ENCODE measurements around the gene CAMTA2.
"Not testable (repeated sequence)": the region's sequence is repeated elsewhere in the genome, so short reads cannot be mapped to it uniquely, and the experiment has no call there.

The CAMTA2 gene

DNA sequence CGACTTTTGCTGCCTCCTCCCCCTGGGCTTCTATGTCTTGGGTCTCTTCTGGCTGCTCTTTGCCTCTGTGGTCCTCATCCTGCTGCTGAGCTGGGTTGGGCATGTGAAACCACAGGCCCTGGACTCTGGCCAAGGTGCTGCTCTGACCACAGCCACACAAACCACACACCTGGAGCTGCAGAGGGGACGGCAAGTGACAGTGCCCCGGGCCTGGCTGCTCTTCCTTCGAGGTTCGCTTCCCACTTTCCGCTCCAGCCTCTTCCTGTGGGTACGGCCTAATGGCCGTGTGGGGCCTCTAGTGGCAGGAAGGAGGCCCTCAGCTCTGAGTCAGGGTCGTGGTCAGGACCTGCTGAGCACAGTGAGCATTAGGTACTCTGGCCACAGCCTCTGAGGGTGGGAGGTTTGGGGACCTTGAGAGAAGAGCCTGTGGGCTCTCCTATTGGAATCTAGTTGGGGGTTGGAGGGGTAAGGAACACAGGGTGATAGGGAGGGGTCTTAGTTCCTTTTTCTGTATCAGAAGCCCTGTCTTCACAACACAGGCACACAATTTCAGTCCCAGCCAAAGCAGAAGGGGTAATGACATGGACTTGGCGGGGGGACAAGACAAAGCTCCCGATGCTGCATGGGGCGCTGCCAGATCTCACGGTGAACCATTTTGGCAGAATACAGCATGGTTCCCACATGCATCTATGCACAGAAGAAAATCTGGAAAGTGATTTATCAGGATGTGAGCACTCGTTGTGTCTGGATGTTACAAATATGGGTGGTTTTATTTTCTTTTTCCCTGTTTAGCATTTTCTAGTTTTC is 53.1 kb downstream of the CAMTA2 start:
- DNase-seq (ENCODE audit: low read depth in 2 of 2): no peak

DNA sequence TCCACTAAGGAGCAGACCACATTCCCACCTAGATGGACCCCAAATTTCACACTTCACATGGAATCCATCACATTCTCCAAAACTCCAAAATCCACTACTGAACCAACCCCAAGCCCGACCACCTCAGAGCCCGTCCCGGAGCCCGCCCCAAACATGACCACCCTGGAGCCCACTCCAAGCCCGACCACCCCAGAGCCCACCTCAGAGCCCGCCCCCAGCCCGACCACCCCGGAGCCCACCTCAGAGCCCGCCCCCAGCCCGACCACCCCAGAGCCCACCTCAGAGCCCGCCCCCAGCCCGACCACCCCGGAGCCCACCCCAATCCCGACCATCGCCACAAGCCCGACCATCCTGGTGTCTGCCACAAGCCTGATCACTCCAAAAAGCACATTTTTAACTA is 53.8 kb downstream of the CAMTA2 start:
- no peak for DNase-seq (ENCODE audit: low read depth in 2 of 2)

DNA sequence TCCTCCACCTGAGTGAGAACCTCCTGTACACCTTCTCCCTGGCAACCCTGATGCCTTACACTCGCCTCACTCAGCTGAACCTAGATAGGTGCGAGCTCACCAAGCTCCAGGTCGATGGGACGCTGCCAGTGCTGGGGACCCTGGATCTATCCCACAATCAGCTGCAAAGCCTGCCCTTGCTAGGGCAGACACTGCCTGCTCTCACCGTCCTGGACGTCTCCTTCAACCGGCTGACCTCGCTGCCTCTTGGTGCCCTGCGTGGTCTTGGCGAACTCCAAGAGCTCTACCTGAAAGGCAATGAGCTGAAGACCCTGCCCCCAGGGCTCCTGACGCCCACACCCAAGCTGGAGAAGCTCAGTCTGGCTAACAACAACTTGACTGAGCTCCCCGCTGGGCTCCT is 54.7 kb downstream of the CAMTA2 start:
- DNase-seq (ENCODE audit: low read depth in 2 of 2): no peak

DNA sequence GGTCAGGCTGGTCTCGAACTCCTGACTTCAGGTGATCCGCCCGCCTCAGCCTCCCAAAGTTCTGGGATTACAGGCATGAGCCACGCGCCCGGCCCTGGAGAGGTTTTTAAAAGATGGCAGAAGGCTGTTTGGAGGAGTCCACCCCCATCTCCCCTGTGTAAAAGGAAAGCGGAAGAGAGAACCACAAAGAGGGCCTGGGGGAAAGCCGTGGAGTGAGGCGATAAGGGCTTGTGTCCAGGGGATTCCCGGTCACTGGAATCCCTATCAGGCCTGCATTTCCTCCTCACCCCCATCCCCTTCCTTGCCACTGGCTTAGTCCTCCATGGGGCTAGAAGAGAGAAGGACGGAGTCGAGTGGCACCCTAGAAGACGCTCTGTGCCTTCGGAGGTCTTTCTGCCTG is 55.5 kb downstream of the CAMTA2 start, which contains the start of gene GP1BA:
Gene GP1BA (plus strand): TSS at position 315 of the 400 bp plus-strand sequence. CDS start 328 bp downstream, outside the sequence.
- DNase-seq (ENCODE audit: low read depth in 2 of 2): no peak

DNA sequence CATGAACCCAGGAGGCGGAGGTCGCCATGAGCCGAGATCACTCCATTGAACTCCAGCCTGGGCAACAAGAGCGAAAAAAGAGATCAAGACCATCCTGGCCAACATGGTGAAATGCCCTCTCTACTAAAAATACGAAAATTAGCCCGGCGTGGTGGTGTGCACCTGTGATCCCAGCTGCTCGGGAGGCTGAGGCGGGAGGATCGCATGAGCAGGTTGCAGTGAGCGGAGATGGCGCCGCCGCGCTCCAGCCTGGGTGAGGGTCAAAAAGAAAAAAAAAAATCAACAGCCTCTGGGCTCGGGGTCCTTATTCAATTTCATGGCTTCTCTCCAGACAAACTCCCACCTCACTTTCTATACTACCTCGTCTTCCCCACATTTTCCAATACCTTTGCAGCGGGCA is 58.6 kb downstream of the CAMTA2 start:
- no peak for DNase-seq (ENCODE audit: low read depth in 2 of 2)

DNA sequence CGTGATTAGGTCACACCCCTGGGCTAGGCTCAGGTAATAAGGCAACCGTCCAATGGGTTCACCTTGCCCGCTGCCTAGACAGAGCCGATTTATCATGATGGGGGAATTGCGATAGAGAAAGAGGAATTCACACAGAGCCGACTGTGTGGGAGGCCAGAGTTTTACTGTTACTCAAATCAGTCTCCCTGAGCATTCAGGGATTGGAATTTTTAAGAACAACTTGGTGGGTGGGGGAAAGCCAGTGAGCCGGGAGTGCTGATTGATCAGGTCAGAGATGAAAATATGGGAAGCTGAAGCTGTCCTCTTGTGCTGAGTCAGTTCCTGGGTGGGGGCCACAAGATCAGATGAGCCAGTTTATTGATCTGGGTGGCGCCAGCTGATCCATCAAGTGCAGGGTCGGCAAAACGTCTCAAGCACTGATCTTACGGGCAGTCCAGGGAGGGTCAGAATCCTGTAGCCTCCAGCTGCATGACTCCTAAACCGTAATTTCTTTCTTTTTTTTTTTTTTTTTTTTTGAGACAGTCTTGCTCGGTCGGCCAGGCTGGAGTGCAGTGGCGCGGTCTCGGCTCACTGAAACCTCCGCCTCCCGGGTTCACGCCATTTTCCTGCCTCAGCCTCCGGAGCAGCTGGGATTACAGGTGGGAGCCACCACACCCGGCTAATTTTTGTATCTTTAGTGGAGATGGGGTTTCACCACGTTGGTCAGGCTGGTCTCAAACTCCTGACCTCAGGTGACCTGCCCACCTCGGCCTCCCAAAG is 60.7 kb downstream of the CAMTA2 start:
- DNase-seq (ENCODE audit: low read depth in 2 of 2): not testable (repeated sequence)

DNA sequence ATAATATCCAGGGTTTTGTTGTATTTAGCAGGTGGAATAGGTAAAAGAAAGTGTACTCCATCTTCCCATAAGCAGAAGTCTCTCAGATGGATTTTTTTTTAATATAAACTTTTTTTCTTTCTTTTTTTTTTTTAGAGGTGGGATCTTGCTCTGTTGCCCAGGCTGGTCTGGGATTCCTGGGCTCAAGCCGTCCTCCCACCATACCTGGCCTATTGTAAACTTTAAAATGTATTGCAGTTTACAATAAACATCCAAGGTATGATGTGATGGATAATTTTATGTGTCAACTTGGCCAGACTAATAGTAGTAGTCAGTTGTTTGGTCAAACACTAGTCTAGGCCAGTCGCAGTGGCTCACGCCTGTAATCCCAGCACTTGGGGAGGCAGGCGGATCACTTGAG is 66.2 kb downstream of the CAMTA2 start:
- DNase-seq (ENCODE audit: low read depth in 2 of 2): no peak

DNA sequence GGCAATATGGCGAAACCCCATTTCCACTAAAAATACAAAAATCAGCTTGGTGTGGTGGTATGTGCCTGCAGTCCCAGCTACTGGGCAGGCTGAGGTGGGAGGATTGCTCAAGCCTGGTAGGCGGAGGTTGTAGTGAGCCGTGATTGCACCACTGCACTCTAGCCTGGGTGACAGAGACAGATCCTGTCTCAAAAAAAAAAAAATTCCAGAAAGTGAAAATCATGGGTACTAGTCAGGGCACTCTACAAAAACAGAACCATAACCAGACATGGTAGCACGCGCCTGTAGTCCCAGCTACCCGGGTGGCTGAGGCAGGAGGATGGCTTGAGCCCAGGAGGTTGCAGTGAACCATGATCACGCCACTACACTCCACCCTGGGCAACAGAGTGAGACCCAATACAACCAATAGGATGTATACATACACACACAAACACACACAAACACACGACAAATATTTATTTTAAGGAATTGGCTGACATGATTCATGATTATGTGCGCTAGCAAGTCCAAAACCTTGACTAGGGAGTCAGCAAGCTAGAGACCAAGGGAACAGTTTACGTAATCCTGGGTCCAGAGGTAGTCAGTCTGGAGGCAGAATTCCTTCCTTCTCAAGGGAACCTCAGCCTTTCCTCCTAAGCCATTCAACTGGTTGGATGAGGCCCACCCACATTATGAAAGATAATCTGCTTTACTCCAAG is 67.0 kb downstream of the CAMTA2 start:
- no peak for DNase-seq (ENCODE audit: low read depth in 2 of 2)

DNA sequence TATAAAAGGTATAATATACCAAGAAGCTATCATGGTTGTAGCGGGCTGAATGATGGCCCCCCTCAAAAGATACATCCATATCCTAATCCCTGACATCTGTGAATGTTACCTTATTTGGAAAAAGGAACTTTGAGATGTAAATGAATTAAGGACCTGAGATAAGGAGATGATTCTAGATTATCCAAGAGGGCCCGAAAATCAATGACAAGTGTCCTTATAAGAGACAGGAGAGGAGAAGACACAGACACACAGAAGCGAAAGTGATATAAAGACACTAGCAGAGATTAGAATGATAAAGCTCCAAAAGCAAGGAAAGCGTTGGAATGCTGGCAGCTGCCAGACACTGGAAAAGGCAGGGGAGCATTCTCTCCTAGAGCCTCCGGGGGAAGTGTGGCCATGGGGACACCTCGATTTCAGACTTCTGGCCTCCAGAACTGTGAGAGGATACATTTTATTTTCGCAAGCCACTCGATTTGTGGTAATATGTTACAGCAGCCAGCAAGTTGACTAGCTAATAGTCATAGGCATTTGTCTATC is 67.9 kb downstream of the CAMTA2 start:
- no peak for DNase-seq (ENCODE audit: low read depth in 2 of 2)
